ENCODE data around the gene CTIF.
"Not testable (repeated sequence)": the region's sequence is repeated elsewhere in the genome, so short reads cannot be mapped to it uniquely, and the experiment has no call there.

The CTIF gene

GRCh38 chr18:48638896-48639771 lies 100.3 kb downstream of the CTIF start:
- in situ Hi-C loops (cut with HindIII; ENCODE audit: low sequenced_read_pairs) = no loop called here

DNA sequence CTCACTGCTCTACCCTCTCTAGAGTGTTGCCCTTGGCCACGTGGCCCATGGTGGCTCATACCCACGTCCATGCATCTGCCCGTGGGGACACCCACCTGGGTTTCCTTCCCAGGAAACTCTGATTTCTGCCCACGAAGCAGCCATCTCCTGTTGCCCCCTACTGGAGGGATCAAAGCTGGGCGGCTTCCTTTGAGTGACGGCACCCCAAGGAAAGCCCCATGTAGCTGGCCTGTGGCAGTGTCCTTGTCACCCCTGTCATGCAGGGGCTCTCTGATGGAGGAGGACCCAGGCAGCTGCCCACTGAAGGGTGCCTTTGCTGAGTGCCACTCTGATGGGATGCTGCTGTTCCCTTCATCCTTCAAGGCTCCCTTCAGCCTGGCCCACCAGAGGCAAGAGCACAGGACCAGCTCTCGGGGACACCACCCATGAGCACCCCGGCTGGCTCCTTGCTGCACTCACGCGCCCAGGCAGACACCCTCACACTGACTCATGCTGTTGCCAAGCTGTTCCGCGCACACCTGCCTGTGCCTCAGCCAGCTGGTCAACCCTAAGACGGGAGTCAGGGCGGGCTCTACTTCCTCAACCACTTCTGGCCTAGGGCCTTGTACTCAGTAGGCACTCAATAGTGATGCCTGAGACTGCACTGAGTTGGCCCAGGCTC lies 101.1 kb downstream of the CTIF start:
- in situ Hi-C loops (cut with HindIII; ENCODE audit: low sequenced_read_pairs) = no loop called here

GRCh38 chr18:48640566-48641270 lies 101.9 kb downstream of the CTIF start:
- in situ Hi-C loops (cut with HindIII; ENCODE audit: low sequenced_read_pairs) = no loop called here

GRCh38 chr18:48641981-48642380 lies 103.2 kb downstream of the CTIF start:
- in situ Hi-C loops (cut with HindIII; ENCODE audit: low sequenced_read_pairs) = no loop called here

DNA sequence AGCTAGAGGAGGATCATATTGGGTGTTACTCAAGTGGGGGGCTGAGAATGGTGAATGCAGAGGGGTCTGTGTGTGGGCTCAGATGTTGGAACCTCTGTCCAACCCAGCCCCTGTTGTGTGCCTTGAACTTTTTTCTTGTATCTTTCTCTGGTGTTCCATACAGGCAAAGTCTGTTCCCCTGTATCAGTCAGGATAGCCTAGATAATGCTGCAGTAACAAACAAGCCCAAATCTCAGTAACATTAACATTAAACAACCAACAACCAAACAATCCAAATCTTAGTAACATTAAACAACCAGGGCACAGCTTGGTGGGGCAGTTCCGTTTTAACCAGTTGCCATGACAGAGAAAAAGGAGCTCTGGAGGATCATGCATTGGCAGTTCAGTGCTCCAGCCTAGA lies 103.7 kb downstream of the CTIF start:
- in situ Hi-C loops (cut with HindIII; ENCODE audit: low sequenced_read_pairs) = no loop called here

DNA sequence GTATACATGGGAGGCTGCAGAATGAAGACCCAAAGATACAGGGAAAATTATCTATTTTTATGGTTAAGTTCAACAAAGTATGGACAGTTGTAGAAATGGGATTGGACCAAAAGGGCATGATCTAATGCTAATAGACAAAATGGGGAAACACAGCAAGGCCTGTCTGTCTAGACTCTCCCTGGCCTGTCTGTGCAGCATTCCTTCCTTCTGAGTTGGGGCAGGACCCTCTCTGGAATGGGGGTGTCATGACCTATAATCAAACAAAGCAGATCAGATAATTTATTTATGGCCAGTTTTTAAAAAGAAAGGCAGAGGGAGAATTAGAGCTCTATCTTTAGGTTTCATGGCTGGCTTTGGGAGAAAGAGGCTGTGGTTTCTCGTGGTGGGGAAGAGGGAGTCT lies 104.4 kb downstream of the CTIF start:
- in situ Hi-C loops (cut with HindIII; ENCODE audit: low sequenced_read_pairs) = no loop called here

DNA sequence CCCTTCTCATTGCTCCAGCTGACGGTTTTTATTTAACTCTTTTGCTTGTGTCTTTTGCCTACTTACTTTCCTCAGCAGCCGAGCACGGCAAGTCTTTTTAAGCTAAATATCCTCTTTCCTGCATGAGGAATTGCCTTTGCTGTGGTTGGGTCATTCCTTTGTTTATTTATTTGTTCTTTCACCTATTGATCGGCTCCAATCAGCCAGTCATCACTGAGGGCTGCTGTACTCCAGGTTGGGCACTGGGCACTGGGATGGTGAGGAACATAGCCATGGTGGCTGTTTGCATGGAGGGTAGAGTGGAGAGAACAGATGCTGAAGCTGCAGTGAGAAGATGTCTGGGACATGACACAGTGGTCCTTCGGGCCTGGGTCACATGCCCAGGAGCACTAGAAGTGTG lies 105.2 kb downstream of the CTIF start:
- in situ Hi-C loops (cut with HindIII; ENCODE audit: low sequenced_read_pairs) = no loop called here

DNA sequence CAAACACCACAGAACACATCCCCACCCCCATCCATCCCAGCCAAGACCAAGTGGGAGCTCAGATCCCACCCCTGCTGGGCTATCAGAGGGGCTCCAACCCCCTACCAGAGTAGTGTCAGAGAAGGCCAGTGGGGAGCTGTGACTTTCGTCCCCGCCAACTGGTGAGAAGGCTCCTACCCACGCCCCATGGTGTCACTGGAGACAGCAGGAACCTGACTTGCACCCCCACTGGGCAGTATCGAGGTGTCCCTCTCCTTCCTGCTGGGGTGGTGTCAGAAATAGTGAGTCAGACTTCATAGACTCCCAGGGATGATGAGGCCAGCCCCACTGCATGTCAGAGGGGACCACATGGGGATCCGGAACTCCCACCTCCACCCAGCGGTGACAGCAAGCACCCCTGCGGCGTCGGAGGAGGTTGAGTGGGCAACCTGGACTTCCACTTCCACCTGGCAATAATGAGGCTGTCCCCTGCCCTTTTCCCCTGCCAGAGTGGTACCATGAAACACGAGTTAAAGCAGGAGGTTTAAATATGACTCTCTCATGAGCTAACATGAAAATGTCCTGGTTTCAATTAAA lies 106.7 kb downstream of the CTIF start:
- in situ Hi-C loops (cut with HindIII; ENCODE audit: low sequenced_read_pairs) = no loop called here

DNA sequence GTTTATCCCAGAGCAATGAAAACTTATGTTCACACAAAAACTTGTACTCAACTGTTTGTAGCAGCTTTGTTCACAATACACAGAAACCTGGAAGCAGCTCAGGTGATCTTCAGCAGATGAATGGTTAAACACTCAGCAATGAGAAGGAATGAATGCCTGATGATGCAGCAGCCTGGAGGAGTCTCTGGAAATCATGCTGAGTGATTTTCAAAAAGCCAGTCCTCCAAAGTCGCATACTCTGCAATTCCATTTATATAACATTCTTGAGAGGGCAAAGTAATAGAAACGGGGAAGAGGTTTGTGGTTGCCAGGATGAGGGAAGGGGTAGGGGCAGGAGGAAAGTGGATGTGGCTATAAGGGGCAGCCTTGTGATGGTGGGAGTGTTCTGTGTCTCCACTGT lies 108.1 kb downstream of the CTIF start:
- in situ Hi-C loops (cut with HindIII; ENCODE audit: low sequenced_read_pairs) = no loop called here

DNA sequence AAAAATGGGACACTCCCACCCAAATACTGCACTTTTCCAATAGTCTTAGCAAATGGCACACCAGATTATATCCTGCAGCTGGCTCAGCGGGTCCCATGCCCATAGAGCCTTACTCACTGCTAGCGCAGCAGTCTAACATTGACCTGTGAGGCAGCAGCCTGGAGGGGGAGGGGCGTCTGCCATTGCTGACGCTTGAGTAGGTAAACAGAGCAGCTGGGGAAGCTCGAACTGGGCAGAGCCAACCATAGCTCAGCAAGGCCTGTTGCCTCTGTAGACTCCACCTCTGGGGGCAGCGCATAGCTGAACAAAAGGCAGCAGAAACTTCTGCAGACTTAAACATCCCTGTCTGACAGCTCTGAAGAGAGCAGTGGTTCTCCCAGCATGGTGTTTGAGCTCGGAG lies 110.4 kb downstream of the CTIF start:
- in situ Hi-C loops (cut with HindIII; ENCODE audit: low sequenced_read_pairs) = no loop called here

GRCh38 chr18:48654591-48654990 lies 115.8 kb downstream of the CTIF start:
- in situ Hi-C loops (cut with HindIII; ENCODE audit: low sequenced_read_pairs) = not testable (repeated sequence)

DNA sequence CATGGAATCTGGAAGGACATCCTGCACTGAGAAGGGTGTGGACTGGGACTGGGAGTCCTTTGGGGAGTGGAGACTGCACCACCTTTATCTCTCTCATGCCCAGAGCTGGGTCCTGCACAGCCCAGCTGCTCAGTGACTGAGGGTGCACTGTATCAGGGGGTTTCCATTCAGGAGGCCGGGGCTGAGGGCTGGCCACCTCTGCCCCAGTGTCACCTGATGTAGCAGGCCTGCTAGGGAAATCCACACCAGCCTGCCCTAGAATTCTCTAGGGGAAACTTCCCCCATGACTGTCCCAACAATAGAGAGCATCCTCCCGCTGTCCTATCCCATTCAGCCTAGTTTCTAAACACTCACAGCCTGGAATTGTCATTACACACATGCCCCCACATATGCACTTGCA lies 116.7 kb downstream of the CTIF start:
- in situ Hi-C loops (cut with HindIII; ENCODE audit: low sequenced_read_pairs) = no loop called here

DNA sequence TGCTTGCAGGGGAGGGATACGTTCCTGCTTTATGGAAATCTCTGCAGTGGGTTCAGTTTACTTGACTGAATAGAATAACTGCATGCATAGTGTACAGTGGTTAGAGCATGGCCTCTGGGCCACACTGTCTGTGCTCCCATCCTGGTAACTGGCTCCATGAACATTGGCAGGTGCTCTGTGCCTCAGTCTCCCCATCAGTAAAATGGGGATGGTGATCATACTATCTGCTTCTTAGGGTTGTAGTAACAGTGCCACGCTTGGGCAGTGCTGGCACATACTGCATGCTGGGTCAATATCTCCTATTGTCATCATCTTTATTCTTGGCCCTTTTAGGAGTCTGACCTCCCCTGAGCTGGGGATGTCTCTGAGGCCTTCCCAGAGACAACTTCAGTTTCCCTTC lies 117.3 kb downstream of the CTIF start:
- in situ Hi-C loops (cut with HindIII; ENCODE audit: low sequenced_read_pairs) = no loop called here

GRCh38 chr18:48656582-48656981 lies 117.8 kb downstream of the CTIF start:
- in situ Hi-C loops (cut with HindIII; ENCODE audit: low sequenced_read_pairs) = no loop called here

- in situ Hi-C loops (cut with HindIII; ENCODE audit: low sequenced_read_pairs) = no loop called here
These were observed 118.8 kb downstream of the CTIF start for GRCh38 chr18:48657447-48658120.

DNA sequence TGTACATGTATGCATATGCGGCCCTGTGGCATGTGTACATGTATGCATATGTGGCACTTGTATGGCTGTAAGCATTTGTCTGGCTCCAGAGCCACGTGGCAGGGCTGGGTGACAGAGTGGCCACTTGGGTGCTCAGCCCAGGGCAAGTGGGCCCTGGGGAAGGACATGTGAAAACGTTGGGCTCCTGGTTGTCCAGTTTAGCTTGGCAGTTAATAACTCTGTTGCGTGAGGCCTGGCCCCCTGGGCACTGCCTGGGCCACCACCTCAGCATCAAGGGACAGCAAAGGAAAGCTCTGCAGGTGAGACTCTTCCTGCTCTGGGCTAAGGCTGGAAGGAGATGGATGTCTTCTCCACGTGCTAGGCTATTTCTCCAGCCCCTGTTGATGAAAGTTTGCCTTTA lies 119.9 kb downstream of the CTIF start:
- in situ Hi-C loops (cut with HindIII; ENCODE audit: low sequenced_read_pairs) = no loop called here

- in situ Hi-C loops (cut with HindIII; ENCODE audit: low sequenced_read_pairs) = no loop called here
These were observed 120.6 kb downstream of the CTIF start for GRCh38 chr18:48659188-48660009.

GRCh38 chr18:48660346-48661228 lies 121.8 kb downstream of the CTIF start:
- in situ Hi-C loops (cut with HindIII; ENCODE audit: low sequenced_read_pairs) = no loop called here

DNA sequence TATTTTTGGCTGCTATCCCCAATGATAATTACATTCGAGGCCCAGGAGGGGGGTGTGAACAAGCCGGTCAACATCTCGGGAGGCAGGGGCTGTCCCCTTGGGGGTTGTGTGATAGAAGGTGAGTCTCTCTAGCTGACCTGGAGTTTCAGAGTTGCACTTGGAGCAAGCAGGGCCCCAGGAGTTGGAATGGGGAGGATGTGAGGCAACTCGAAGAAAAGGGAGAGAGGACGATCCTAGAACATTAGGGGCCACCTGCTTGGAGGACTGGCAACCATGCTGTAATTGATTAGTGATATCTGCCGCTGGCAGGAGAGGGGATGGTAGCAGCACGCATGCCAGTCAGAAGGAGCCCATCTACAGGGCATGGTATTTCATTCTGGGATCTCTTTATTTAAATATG lies 122.6 kb downstream of the CTIF start:
- in situ Hi-C loops (cut with HindIII; ENCODE audit: low sequenced_read_pairs) = no loop called here

Data from DLD1 (cell line).